Endothelial cell of hepatic sinusoid (primary cell): Measurements from ENCODE around the gene C5orf24.

ENCODE experiments used
- in situ Hi-C: cut with HindIII; loops from 2 replicates; pipeline ENCODE4 v1.10.0; 2017; ENCODE audit warnings: low sequenced_read_pairs

Gene C5orf24

GRCh38 chr5:134904610-134905245, 59.0 kb downstream of the C5orf24 start, which contains the start of gene PCBD2:
PCBD2 (plus strand) TSS chr5:134905131; CDS start chr5:134905140, 9 bp downstream.
- in situ Hi-C loops, result no loop called here

- in situ Hi-C loops, result no loop called here
Observed at GRCh38 chr5:134905246-134905996, 59.7 kb downstream of the C5orf24 start.

GRCh38 chr5:134906811-134907210, 61.0 kb downstream of the C5orf24 start:
- in situ Hi-C loops, result no loop called here
